ENCODE results near the gene PTRHD1.

The PTRHD1 gene

DNA sequence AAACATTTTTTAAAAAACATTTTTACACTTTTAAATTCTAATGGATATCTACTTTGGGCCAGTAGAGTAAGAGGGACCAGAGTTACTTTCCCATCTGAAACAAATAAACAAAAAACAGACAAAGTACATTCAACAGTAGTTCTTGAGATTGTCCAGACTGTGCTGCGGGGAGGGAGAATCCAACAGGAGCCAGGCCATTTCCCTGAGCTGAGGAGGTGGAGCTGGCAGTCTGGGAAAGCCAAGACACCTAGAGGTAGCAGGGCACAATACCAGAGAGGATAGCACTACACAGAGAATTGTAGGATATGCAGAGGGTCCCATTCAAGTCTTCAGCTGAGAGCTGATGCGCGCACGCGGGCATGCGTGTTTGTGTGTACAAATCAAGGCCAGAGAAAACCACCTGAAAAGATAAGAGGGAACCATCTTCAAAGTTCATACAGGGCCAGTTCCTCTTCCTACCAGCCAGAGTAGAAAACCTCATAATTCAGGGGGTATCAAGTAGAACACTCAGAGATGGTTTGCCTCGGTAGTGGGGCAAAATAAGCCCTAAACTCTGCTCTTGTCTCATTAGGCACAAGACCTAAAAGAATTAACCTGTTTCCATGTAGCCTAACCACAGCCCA is 44.0 kb downstream of the PTRHD1 start:
- no peak for DNase-seq

DNA sequence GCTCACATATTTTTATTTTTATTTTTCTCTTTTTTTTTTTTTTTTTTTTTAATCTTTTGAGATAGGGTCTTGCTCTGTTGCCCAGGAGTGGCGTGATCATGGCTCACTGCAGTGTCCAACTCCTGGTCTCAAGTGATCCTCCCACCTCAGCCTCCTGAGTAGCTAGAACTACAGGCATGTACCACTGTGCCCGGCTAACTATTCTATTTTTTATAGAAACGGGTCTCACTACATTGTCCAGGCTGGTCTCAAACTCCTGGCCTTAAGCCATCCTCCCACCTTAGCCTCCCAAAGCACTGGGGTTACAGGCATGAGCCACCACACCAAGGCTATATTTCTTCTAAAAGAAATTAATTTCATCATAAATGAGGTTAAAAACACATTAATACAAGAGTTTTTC is 45.9 kb downstream of the PTRHD1 start:
- no peak for DNase-seq

DNA sequence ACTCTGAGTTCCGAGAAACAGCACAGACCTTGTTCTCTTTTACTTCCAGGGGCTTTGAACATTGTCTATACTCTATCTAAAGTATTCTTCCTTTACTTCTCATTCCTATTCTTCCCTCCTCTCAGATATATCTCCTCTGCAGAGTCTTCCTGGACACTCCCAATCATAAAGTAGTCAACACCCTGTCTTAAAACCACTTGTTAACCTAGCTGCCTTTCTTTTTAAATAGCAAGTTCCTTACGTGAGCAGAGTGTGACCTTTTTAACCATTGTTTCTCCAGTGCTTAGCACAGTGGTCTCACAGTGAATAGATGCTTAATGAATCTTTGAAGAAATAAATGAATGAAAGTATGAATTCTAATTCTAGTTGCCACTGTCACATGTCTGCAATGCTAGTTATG is 47.4 kb downstream of the PTRHD1 start:
- DNase-seq = no peak

DNA sequence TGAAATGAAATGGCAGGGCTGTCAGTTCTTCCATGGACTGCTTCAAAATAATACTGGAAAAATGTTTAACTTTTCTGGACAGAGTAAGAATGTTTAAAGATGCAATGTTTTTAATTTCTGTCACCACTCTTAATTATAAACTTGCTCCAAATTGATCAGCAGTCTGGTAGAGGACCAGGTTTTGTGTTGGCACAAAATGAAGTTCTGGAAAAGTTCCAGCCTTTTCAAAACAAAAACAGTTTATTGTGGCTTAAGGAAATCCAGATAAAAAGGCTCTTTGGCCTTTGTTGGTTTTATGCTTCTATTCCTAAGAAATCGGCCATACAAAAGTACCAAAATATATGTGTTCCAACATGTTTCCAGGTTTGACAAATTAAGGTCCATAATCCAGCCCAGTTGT is 48.8 kb downstream of the PTRHD1 start:
- no peak for DNase-seq

DNA sequence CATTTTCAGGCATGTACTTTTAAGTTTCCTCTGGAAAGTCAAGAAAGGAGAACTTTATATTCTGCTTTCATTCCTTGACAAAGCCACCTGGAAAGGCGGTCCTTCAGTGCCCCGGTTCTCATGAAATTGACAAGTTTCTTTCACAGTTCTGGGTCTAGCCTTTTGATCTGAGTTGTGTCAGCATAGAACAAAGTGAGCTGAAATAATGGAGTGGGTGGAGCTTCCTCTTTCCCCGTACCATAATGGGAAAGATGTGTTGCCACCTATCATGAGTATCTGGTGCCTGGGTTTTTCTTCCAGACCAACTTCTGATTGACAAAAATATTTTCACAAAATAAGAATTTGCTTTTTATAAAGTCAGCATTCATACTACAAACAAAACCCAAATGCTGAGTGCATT is 49.3 kb downstream of the PTRHD1 start:
- DNase-seq = no peak

DNA sequence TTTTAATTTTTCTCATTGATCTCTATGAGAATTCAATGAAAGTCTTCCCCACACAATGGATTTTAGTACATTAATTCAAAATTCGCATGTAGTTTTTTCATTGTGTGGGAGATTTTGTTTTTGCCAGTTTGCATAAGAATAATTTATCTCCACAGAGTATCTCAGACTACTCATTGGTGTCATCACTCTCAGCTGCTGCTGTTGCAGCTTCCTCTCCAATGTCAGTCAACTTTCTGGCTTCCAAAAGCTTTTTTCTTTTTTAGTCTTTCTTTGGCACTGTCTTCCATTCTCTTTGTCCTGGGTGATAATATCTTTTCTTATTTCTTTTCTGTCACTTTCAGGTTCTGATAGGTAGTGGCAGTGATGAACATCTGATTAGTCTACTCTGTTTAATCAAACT is 50.5 kb downstream of the PTRHD1 start:
- DNase-seq = no peak

DNA sequence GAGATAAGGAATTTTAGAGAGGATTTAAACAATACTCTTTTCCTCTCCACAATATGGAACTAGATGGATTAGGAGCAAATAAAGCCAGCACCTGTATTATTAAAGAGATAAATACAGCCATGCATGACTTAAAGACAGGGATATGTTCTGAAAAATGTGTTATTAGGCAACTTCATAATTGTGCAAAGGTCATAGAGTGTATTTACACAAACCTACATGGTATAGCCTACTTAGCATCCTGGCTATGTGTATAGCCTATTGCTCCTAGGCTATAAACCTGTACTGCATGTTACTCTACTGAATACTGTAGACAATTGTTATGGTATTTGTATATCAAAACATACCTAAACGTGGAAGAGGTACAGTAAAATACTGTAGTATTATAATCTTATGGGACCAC is 53.0 kb downstream of the PTRHD1 start:
- DNase-seq = no peak
